Measurements from ENCODE around the gene CNTNAP2. TPM values are rescaled to one million over a fixed set of nuclear protein-coding genes. Genes with fewer than 3 reads are reported as not detected.

The CNTNAP2 gene
- total RNA-seq, 2 donors from 2014 or later, result 171 to 228 TPM

GRCh38 chr7:147199868-147200267, 1083.3 kb downstream of the CNTNAP2 start:
- H3K27me3 Mint-ChIP-seq (ENCODE audit: insufficient read depth), result no peaks in the 10 kb centered on the region
- no peak for TF ChIP-seq CTCF (conservative IDR thresholded peaks at IDR 0.05)
- no peaks in the 10 kb centered on the region for H3K36me3 ChIP-seq (ENCODE audit: control insufficient read depth, insufficient read depth, low read length)
- DNase-seq, result peak; percentile 55
- no peaks in the 10 kb centered on the region for H3K36me3 Mint-ChIP-seq (ENCODE audit: low read depth)
- no peaks in the 10 kb centered on the region for H3K9me3 Mint-ChIP-seq
- H3K27ac ChIP-seq (ENCODE audit: low read depth, low read length), result no peak overlapping the region
- no peaks in the 10 kb centered on the region for H3K4me1 ChIP-seq (ENCODE audit: control insufficient read depth, insufficient read depth, low read length)
- no peak overlapping the region for H3K4me3 ChIP-seq (ENCODE audit: low read length)
- H3K4me1 Mint-ChIP-seq, result peaks cover 6% of the 10 kb centered on the region
- H3K27ac Mint-ChIP-seq, result no peak overlapping the region
- WGBS, 2 experiments (ENCODE audit: insufficient coverage in 1 of 2, insufficient read length in 1 of 2), result 94 to 100% methylated on average over 1 of the region's 1 CpG
- H3K9ac ChIP-seq (ENCODE audit: extremely low read depth, low read length, poor library complexity, severe bottlenecking), result no peak overlapping the region
- H3K4me3 Mint-ChIP-seq, result no peak overlapping the region
- no peaks in the 10 kb centered on the region for H3K27me3 ChIP-seq (ENCODE audit: control insufficient read depth, insufficient read depth, low read length, poor library complexity, severe bottlenecking)
- no peaks in the 10 kb centered on the region for H3K9me3 ChIP-seq (ENCODE audit: control insufficient read depth, low read length)

GRCh38 chr7:147207988-147208387, 1091.4 kb downstream of the CNTNAP2 start:
- 80% methylated on average over 1 of the region's 1 CpG; no CpG with 5 or more reads in 1 of the 2 experiments for WGBS, 2 experiments (ENCODE audit: insufficient coverage in 1 of 2, insufficient read length in 1 of 2)
- H3K4me1 ChIP-seq (ENCODE audit: control insufficient read depth, insufficient read depth, low read length), result no peaks in the 10 kb centered on the region
- no peak for TF ChIP-seq CTCF (conservative IDR thresholded peaks at IDR 0.05)
- peaks cover 6% of the 10 kb centered on the region for H3K9me3 ChIP-seq (ENCODE audit: control insufficient read depth, low read length)
- DNase-seq, result peak; percentile 51
- Mint-ChIP-seq H3K9me3 (peaks cover 6% of the 10 kb centered on the region), H3K27me3 (ENCODE audit: insufficient read depth) (no peaks in the 10 kb centered on the region), H3K36me3 (ENCODE audit: low read depth) (no peaks in the 10 kb centered on the region), H3K27ac (peak overlapping the region; percentile 81), H3K4me3 (no peak overlapping the region), H3K4me1 (peaks cover 10% of the 10 kb centered on the region)
- H3K27ac ChIP-seq (ENCODE audit: low read depth, low read length), result no peak overlapping the region
- H3K9ac ChIP-seq (ENCODE audit: extremely low read depth, low read length, poor library complexity, severe bottlenecking), result no peak overlapping the region
- H3K4me3 ChIP-seq (ENCODE audit: low read length), result no peak overlapping the region
- H3K27me3 ChIP-seq (ENCODE audit: control insufficient read depth, insufficient read depth, low read length, poor library complexity, severe bottlenecking), result no peaks in the 10 kb centered on the region
- H3K36me3 ChIP-seq (ENCODE audit: control insufficient read depth, insufficient read depth, low read length), result no peaks in the 10 kb centered on the region

- Mint-ChIP-seq H3K4me3 (no peak overlapping the region), H3K9me3 (no peaks in the 10 kb centered on the region), H3K36me3 (ENCODE audit: low read depth) (no peaks in the 10 kb centered on the region), H3K4me1 (no peaks in the 10 kb centered on the region), H3K27me3 (ENCODE audit: insufficient read depth) (no peaks in the 10 kb centered on the region), H3K27ac (no peak overlapping the region)
- no peak overlapping the region for H3K27ac ChIP-seq (ENCODE audit: low read depth, low read length)
- no peaks in the 10 kb centered on the region for H3K9me3 ChIP-seq (ENCODE audit: control insufficient read depth, low read length)
- no peak for DNase-seq
- H3K36me3 ChIP-seq (ENCODE audit: control insufficient read depth, insufficient read depth, low read length), result no peaks in the 10 kb centered on the region
- H3K9ac ChIP-seq (ENCODE audit: extremely low read depth, low read length, poor library complexity, severe bottlenecking), result no peak overlapping the region
- no peaks in the 10 kb centered on the region for H3K4me1 ChIP-seq (ENCODE audit: control insufficient read depth, insufficient read depth, low read length)
- 90 to 100% methylated on average over 1 to 2 of the region's 2 CpGs for WGBS, 2 experiments (ENCODE audit: insufficient coverage in 1 of 2, insufficient read length in 1 of 2)
- TF ChIP-seq CTCF (conservative IDR thresholded peaks at IDR 0.05), result no peak
- H3K27me3 ChIP-seq (ENCODE audit: control insufficient read depth, insufficient read depth, low read length, poor library complexity, severe bottlenecking), result no peaks in the 10 kb centered on the region
- no peak overlapping the region for H3K4me3 ChIP-seq (ENCODE audit: low read length)
Observed at GRCh38 chr7:147231275-147231674, 1114.7 kb downstream of the CNTNAP2 start.
